ENCODE measurements around the gene FADD.
"Not testable (repeated sequence)": the region's sequence is repeated elsewhere in the genome, so short reads cannot be mapped to it uniquely, and the experiment has no call there.

FADD gene

DNA sequence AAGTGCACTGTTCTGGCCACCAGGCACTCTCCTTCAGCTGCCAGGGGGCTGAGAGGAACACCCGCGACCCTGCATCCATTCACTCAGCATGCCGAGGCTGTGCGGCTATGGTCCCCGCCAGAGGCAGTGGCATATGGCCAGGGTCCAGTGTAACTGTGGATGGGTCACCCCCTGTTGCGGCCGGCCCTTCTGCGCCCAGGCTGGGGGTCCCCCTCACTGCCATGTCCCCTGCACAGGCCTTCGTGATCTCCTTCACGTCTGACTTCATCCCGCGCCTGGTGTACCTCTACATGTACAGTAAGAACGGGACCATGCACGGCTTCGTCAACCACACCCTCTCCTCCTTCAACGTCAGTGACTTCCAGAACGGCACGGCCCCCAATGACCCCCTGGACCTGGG is 20.8 kb upstream of the FADD start:
- DNase-seq: no peak

- no peak for DNase-seq
Measured at GRCh38 chr11:70183032-70183431, 20.1 kb upstream of the FADD start.

DNA sequence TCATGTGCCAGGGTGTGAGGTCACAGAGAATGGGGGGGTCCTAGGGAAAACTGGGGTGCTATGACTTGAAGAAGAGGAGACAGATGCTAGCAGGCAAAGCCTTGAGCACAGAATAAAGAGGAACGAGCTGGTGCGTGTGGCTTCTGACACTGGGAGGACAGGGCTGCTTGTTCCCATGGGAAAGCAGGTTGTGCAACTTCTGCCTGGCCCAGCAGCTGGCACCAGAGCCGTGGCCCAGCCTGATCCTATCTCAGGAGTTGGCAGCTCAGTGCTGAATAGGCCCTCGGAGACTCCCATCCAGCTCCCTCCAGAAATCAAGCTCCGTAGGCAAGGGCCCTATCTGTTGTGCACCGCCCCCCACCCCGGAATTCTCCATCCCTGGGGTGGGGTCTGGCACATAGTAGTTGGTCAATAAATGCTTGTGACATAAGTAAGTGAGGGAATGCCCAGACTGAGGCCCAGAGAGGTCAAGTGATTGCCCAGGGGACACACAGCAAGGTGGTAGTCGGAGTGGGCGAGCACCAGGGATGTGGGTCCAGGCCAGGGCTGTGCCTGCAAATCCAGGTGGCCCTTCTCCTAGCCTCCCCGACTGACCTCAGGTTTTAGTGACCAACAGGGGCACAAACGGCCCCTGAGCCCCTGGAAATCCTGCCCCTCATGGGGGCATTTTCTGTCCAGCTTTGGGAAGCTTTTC is 19.5 kb upstream of the FADD start:
- no peak for DNase-seq

DNA sequence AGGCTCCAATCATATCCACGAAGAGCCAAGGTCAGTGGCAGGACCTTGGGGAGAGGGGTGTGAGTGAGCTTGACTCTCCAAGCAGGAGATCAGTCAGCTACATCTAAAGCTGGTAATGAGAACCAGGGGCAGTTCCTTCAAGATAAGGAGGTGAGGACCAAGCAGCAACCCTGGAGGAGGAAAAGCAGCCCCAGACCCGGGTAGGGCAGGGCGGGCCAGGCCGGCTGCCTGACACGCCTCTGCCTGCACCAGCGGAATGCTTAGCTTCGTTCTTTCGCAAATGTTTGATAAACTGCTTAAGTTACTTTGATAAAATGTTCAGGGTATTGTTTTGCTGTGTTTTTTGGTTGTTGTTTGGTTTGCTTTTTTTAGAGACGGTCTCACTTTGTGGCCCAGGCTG is 18.7 kb upstream of the FADD start:
- DNase-seq: no peak

- no peak for DNase-seq
Measured at GRCh38 chr11:70185348-70186055, 17.6 kb upstream of the FADD start.

DNA sequence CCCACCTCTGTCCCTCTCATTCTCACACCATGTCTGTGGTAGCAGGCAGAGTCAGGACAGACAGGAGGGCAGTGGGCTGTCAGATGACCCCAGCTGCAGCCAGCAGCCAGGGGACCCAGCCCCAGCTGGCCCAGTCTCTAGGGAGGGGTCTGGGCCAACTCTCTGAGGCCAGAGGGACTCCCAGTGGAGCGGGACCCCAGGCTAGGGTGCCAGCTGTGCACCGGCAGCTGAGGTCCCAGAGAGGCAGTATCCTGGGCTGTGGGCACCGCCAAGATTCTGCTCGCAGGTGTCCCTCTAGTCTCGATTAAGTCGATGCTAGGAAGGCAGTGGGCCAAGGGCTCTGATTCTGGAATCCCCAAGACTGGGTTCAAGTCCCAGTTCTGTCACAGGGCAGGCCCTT is 16.7 kb upstream of the FADD start:
- DNase-seq: no peak

- no peak for DNase-seq
Measured at GRCh38 chr11:70186936-70187335, 16.2 kb upstream of the FADD start.

- no peak for DNase-seq
Measured at GRCh38 chr11:70187771-70188170, 15.3 kb upstream of the FADD start.

DNA sequence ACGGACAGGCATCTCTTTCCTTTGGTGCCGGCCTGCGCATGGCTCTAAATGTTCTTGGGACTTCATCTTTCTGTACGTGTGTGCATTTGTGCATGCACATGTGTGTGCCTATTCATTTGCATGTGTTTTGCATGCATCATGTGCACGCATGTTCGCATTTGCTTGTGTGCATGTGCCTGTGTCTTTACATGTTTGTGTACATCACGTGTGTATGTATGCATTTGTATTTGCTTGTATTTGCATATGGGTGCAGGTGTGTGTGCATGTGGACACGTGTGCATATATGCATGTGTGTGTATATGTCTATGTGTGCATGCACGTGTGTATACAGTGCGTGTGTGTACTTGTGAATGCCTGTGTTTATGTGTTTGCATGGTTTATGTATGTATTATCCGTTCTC is 13.5 kb upstream of the FADD start:
- no peak for DNase-seq

DNA sequence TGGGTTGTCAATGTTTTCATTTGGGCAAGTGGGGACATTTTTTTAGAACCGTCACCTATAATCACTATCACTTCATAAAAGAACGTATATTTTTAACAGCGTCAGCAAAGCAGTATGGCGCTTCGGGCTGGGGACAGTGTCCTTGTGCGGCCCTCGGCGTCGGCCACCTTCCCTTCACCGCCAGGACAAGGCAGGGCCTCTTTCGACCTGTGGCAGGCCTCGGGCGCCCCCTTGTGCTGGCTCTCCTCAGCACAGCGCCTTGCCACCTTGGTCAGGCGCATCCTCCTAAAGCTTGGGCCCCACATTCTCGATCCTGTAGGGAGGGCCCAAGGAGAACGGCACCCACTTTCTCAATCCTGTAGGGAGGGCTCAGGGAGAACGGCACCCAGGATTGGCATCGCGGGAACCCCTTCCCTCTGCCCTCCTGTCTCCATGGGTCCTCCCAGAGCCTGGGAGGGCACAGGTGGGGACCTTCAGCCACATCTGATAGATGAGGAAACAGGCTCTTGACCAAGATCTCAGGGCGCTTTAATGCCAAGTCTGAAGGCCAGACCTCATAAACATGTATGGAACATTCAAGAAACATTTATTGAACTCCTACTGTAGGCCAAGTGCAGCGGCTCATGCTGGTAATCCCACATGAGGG is 11.5 kb upstream of the FADD start:
- peak; percentile 52 to 79 (median 60) for DNase-seq

DNA sequence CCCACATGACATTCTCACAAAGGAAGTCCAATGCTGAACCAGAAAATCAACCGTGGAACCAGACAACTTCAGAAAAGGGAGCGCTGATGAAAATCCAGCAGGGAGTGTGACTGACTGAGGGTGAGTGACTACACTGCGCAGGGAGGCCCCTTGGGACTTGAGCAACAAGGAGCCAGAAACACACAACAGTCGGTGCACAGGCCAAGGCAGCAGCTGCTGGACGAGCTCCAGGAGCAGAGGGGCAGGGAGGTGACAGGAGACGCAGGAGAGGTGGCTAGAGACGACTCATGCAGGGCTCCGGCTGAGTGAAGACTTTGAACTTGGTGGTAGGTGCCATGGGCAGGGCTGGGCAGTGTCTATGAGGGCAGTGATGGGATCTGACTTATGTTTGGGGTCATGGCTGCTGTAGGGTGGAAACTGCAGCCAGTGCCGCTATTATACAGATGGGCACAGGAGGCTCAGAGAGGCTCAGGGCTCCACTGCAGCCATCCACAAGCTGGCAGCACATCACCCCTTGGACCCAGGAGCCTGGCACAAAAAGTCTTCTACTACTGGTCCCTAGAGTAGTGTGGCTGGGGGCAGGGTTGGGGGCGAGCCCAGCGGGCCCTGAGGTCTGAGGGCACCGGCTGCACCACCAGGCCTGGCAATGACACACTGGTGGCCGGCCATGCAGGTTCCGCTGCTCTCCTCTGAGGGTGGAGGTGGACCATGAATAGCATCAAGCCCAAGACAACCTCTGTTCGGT is 10.3 kb upstream of the FADD start:
- DNase-seq: no peak

DNA sequence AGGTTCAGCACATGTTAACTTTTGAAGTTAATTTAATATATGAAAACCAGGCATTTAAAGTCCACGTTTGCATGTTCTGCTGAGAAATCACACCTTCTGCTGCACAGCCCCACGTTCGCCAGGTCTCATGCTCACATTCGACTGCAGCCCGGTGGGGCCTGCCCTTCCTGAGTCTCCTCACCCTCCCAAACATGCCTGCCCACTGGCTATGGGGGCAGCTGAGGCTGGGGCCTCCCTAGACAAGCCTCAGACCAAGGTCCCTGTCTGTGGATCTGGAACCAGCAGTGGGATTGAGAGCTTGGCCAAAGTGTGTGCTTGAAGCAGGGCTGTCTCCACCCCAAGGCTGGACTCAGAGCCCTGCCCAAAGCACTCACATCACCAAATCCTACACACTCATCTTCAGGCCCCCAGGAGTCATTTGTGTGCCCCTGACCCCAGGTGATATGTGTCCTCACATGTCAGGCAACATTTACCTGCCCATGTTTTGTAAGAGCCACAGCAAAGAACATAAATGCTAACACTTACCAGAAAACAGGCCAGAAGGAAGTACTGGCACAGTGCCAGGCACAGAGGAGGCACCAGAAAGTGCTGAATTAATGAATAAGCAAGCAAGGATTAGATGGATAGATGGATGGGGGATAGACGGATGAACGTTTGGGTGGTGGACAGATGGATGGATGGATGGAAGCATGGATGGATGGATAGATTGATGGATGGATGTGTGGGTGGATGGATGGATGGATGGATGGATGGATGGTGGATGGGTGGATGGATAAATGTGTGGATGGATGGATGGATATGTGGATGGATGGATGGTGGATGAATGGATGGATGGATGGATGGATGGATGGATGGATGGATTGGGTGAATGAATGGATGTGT is 9.4 kb upstream of the FADD start:
- DNase-seq: peak in 1 of 3 experiments; percentile 15

DNA sequence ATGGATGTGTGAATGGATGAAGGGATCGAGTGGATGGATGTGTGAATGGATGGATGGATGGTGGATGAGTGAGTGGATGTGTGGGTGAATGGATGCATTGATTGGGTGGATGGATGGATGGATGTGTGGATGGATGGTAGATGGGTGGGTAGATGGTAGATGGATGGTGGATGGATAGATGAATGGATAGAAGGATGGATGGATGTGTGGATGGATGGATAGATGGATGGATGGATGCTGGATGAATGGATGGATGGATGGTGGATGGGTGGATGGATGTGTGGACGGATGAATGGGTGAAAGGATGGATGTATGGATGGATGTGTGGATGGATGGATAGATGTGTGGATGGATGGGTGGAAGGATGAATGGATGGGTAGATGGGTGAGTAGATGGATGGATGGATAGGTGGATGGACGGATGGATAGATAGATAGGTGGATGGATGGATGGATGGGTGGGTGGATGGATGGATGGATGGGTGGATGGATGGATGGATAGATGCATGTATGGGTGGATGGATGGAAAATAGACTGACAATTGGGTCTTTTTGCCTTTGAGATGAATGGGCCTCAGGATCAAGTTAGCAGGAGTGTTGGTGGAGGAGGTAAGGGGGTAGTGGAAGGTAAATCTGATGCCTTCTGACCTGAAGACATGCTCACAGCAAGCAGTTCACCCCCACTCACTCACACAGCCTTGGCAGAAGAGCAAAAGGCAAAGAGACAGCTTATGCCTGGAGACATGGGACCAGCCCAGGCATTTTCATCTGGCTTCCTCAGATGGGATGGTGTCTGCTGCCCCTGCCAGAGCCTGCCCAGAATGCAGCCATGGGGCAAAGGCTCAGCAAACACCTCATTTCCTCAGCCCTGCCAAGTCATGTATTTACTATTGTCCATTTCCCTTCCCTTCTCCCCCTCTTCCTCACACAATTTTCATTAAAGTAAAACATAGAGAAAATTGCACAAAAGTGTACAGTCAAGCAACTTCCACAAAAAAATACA is 8.0 kb upstream of the FADD start:
- no peak for DNase-seq

GRCh38 chr11:70200212-70200844 is 2.8 kb upstream of the FADD start:
- no peak for DNase-seq

DNA sequence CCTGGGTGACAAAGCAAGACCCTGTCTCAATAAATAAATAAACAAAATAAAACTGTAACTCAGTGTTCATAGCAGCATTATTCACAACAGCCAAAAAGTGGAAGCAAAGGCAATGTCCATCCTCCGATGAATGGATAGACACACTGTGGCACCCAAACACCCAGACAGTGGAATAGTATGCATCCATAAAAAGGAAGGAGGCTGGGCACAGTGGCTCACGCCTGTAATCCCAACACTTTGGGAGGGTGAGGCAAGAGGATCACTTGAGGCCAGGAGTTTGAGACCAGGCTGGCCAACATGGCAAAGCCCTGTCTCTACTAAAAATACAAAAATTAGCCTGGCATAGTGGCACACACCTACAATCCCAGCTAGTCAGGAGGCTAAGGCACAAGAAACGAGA is 2.0 kb upstream of the FADD start:
- DNase-seq: not testable (repeated sequence)

GRCh38 chr11:70201882-70202861 is 924 bp upstream of the FADD start:
- DNase-seq: no peak

- peak; percentile 56 to 67 (median 64) for DNase-seq
Measured at GRCh38 chr11:70203751-70204465, 812 bp downstream of the FADD start.

DNA sequence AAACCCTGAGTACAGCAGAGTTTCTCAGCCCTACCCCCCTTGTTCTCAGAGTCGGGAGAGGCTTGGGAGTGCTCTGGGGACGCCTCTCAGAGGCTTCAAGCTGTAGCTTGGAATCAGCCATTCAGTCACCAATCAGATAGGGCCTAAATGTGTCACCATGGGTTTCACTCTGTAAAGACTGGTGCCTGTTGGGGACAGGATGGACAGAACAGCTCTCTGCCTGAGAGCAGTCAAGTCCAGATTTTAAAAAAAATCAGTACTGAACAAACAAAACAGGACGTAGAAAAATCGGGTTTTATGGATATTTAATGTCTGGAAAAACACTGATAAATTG is 1.3 kb downstream of the FADD start:
- DNase-seq: no peak
